HK-2 (cell line): ENCODE results near the gene GLT8D2.
"Not testable (repeated sequence)": the region's sequence is repeated elsewhere in the genome, so short reads cannot be mapped to it uniquely, and the experiment has no call there.

ENCODE experiments used
- DNase-seq: peaks from one replicate; pipeline ENCODE4 v3.0.0-alpha.2; 2018; ENCODE audit not compliant: unreplicated experiment

GLT8D2 gene

DNA sequence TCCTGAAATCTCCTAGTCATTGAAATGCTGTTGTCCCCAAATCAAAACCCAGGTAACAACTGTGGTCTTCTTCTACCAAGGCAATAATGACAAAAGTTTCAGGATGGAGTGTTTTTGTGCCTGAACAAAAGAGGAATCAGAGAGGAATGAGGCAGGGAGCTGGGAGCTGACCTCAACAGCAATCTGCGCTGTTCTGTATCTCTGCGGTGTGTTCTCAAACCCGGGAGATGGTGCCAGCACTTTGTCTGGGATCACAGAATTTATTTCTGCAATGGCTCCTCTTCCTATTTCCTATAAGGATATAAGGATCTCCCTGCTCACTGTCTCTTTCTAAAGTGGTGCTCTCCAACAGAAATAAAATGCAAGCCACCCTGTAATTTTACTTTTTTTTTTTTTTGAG is 449 bp upstream of the GLT8D2 start:
- no peak for DNase-seq

GRCh38 chr12:104049278-104049902 is 597 bp downstream of the GLT8D2 start:
- no peak for DNase-seq

DNA sequence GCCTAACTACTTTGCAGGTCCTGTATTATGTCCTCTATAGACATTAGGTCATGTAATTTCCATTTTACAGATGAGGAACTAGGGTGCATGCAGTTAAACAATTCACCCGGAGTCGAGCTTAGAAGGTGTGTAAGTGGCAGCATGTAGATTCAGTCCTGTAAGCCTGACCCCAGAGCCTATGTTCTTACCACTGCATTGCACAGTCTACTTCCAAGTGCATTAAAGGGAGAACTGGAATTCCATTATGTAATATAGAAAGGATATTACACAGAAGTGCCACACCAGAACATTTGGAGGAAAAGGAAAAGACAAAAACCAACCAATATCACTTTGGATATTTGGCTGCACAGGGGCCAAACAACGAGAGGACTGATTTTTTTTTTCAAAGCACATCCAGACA is 1.2 kb downstream of the GLT8D2 start:
- DNase-seq: no peak

DNA sequence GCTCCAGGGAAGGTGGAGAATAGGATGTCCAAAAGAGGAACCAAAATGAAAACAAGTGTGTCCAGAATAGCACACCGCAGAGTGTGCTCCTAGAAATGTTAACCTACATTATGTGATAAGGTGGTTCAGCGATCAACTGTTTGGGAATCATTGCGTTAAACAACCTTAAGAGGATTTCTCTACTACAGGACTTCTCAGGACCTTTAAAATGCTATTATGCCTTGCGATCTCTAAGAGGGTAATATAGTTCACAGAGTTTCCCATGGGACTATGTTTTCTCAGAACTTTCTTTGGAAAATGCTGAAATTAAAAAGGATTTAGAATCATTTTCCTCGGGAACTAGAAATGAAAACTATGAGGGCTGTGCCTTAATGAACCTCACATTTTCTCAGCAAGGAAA is 1.8 kb downstream of the GLT8D2 start:
- DNase-seq: no peak

- no peak for DNase-seq
Observed at GRCh38 chr12:104046306-104046705, 3.7 kb downstream of the GLT8D2 start.

DNA sequence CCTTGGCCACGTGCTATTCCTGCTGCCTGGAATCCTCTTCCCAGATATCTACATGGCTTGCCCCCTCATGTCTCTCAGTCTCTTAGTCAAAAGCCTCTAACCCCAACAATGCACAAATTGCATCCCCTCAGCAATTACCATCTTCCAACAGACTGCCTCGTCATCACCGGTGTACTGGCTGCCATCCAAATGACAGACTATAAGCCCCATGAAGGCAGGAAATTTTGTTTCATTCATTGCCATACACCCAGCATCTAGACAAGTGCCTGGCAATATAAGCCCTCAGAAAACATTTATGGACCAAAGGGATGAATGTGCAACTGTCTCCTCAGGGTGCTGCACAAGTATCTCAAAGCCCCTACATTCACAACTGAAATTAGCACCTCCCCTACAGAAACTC is 5.8 kb downstream of the GLT8D2 start:
- no peak for DNase-seq

GRCh38 chr12:104042580-104042979 is 7.4 kb downstream of the GLT8D2 start:
- no peak for DNase-seq

- not testable (repeated sequence) for DNase-seq
Observed at GRCh38 chr12:104039769-104040168, 10.2 kb downstream of the GLT8D2 start.

- not testable (repeated sequence) for DNase-seq
Observed at GRCh38 chr12:104036143-104036542, 13.8 kb downstream of the GLT8D2 start.

DNA sequence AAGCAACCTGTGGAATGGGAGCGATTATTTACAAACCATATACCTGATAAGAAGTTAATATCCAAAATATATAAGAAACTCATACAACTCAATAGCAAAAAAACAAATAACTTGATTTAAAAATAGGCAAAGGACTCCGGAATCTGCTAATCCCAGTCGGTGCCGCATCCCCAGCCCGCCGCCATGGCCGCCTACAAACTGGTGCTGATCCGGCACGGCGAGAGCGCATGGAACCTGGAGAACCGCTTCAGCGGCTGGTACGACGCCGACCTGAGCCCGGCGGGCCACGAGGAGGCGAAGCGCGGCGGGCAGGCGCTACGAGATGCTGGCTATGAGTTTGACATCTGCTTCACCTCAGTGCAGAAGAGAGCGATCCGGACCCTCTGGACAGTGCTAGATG is 19.4 kb downstream of the GLT8D2 start:
- DNase-seq: not testable (repeated sequence)

DNA sequence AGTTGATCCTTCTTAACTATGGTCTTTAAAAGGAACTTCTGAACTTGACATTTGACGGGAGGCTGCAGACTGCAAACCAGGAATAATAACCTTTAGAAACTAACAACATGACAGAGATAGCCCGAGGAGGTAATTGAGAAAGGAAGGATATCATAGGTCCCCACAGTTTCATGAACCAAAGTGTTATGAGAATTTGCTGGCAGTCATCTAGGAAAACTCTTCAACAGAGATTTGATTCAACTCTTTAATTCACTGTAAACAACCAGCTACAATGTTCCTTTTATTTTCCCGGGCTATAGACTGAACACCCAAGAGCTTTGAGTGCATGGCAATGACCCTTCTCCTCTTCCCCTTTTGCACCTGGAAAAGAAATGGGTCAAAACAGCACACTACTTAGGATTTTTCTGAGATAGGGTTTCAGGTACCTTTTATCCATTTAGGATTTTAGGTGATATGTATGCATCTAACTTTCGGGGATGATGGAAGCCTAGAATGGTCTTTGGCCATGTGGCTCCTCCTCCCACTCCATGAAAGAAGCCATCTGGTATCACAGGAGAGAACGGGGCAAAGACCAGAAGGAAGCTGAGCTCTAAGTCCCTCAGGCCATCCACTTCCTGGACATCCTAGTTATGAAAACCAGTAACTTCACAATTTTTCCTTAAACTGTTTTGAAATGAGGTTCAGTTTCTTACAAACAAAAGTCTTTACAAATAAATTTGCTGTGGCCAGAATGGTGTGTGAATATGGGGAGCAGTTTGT is 23.0 kb downstream of the GLT8D2 start:
- DNase-seq: no peak

DNA sequence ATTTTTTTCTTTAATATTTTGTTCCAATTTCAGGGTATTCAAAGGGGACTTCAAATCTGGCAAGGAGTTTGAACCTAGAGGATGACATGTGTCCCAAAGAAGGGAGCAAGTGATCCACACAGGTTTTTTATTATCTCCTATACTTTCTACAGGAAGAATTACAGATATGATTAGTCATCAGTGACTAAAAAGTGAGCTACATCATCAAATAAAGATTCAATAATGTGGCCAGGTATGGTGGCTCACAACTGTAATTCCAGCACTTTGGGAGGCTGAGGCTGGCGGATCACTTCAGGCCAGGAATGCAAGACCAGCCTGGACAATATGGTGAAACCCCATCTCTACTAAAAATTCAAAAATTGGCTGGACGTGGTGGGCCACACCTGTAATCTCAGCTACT is 24.2 kb downstream of the GLT8D2 start:
- no peak for DNase-seq

DNA sequence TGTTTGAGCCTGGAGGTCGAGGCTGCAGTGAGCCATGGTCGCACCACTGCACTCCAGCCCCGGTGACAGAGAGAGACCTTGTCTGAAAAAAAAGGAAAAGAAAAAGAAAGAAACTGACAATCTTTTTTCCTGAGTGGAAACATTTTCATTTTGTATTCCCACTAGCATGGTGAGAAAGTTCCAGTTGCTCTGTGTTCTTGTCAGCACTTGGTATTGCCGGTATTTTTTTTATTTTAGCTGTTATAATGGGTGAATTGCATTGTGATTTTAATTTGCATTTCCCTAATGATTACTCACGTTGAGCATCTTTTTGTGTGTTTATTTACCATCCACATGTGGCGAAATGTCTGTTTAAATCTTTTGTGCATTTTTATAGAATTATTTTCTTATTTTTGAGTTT is 25.6 kb downstream of the GLT8D2 start:
- no peak for DNase-seq

GRCh38 chr12:104023710-104024109 is 26.3 kb downstream of the GLT8D2 start:
- no peak for DNase-seq

DNA sequence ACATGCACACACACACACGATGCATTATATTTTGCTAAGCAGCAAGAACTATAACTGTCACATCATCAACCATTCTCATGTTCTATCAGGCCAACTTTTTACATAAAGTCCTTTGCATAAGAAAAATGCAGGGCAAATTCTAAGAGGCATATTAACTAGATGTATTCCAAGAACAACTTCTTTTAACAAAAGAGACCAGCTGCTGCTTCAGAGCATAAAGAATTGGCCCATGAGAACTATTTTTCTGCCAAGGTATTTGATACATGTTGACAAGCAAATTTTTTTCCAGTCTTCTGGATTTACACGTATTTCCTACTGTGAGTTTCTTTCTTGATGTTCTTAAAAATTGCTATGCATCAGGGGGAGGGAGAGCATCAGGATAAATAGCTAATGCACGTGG is 27.2 kb downstream of the GLT8D2 start:
- DNase-seq: no peak

- not testable (repeated sequence) for DNase-seq
Observed at GRCh38 chr12:104021862-104022261, 28.1 kb downstream of the GLT8D2 start.

DNA sequence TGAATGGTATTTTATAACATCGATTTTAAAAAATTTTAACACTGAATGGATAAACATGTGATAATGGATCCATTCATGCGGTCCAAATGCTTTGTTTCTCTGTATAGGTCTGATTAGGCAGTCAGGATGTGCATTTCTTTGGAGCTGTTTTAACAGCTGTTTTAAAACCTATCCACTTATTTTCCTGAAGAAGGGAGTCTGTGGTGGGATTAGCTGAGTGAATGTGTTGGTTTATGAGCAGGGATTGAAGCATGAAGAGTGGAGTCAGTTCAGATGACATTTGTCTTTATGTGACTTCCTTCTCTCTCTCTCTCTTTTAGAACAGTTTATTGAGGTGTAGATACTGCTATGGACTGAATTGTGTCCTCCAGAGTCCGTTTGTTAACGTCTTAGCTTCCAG is 37.7 kb downstream of the GLT8D2 start:
- no peak for DNase-seq

DNA sequence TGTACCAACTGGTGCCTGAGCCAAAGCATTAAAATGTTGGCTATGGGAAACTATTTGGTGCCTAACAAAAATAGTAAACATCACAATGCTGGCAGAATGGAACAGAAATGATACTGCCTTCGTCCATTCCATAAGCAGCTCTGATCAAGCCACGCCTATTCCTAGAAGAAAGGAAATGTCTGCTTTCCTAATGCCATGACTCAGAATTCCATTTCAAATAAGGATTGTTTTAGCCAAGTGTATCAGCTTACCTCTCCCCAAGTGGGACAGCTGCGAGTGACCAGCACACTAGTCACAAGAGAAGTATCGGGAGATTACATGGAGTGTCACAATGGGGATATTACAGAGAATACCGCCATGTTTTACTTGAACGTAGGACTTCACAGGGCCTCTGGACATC is 38.7 kb downstream of the GLT8D2 start:
- no peak for DNase-seq

- no peak for DNase-seq
Observed at GRCh38 chr12:104010606-104011169, 39.3 kb downstream of the GLT8D2 start.

DNA sequence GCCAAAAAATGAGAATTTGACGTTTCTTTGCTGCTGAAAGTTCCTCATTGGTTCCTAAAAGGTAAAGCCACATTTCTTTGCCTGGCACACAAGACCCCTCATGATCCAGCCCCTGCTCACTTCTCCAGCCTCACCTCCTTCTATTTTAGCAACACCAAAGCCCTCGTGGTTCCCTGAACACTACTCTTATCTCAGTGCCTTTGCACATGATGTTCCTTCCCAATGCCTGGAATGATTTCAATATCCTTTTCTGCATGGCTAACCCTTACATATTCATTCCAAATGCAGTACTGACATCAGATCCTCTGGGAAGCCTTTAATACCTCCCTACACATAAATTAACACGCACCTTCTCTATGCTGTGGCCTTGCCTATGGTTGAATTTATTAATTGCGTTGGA is 39.9 kb downstream of the GLT8D2 start:
- no peak for DNase-seq

DNA sequence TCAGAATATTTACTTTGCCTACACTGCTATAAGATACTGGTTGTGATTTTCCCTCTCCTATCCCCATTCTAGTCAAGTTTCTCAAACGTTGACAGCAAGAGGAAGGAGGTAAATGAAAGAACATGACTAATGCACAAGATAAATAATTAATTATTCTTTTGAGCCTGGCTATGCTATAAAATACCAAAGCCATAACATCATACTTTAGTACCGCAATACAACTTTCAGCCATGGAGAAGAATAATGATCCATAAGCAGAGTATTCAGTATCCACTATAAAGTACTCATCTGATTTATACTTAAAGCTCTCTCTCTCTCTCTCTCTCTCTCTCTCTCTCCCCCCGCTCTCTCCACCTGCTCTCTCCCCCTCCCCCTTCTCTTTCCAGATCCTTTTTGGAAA is 43.1 kb downstream of the GLT8D2 start:
- no peak for DNase-seq

GRCh38 chr12:104003596-104003995 is 46.4 kb downstream of the GLT8D2 start:
- no peak for DNase-seq

GRCh38 chr12:104002686-104003085 is 47.3 kb downstream of the GLT8D2 start:
- no peak for DNase-seq
